Measurements from ENCODE around the gene HLA-A. TPM values are rescaled to one million over a fixed set of nuclear protein-coding genes. Genes with fewer than 3 reads are reported as not detected.
A peak's percentile ranks its signal among the peaks of the same experiment; 100 is the strongest.

The HLA-A gene
- total and polyA plus RNA-seq, 2 experiments from 2014 or later = 339 to 349 TPM

DNA sequence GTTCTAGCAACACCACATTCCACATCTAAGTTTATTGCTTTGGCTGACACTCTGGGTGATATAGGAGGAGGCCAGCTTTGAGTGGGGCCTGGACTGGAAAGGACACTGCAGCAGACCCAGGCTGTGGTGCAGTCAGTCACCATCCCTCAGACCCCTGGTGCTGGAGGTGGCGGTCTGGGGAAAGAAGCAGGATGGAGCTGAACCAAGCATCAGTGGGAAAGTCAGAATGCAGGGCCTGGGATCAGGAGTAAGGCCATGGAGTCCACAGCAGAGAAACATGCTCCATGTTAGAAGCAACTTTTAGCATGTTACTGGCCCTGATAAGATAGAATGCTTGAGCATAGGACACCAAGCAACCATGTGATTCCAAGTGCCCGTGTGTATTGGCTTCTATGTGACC is 5.9 kb downstream of the HLA-A start:
- Histone ChIP-seq H3K4me1 (ENCODE audit: insufficient read depth) (no peaks in the 10 kb centered on the region), H3K4me2 (no peak overlapping the region), H2AFZ (no peak overlapping the region), H4K20me1 (ENCODE audit: insufficient read depth, poor library complexity, severe bottlenecking) (no peaks in the 10 kb centered on the region), H3K36me3 (replicated peaks; ENCODE audit: insufficient read depth, low read depth) (no peaks in the 10 kb centered on the region), H3K27me3 (no peaks in the 10 kb centered on the region), H3K27ac (no peak overlapping the region), H3K9me2 (replicated peaks; ENCODE audit: insufficient read depth) (no peaks in the 10 kb centered on the region), H3K9me3 (ENCODE audit: low read depth) (no peaks in the 10 kb centered on the region), H3K4me3 (no peak overlapping the region), H3K79me2 (no peaks in the 10 kb centered on the region)
- DNase-seq (ENCODE audit: low spot score) = no peak
- TF ChIP-seq EZH2 (IDR thresholded peaks at IDR 0.05; ENCODE audit: borderline replicate concordance) (no peak), EZH2phosphoT487 (IDR thresholded peaks at IDR 0.05; ENCODE audit: low read depth, severe bottlenecking, unreplicated experiment) (no peak)
- TF ChIP-seq, protein P1, sequence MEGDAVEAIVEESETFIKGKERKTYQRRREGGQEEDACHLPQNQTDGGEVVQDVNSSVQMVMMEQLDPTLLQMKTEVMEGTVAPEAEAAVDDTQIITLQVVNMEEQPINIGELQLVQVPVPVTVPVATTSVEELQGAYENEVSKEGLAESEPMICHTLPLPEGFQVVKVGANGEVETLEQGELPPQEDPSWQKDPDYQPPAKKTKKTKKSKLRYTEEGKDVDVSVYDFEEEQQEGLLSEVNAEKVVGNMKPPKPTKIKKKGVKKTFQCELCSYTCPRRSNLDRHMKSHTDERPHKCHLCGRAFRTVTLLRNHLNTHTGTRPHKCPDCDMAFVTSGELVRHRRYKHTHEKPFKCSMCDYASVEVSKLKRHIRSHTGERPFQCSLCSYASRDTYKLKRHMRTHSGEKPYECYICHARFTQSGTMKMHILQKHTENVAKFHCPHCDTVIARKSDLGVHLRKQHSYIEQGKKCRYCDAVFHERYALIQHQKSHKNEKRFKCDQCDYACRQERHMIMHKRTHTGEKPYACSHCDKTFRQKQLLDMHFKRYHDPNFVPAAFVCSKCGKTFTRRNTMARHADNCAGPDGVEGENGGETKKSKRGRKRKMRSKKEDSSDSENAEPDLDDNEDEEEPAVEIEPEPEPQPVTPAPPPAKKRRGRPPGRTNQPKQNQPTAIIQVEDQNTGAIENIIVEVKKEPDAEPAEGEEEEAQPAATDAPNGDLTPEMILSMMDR (IDR thresholded peaks at IDR 0.05; ENCODE audit: poor library complexity) = no peak
- WGBS (ENCODE audit: low lambda C conversion rate, missing lambda C conversion rate) = 85% methylated on average over 2 of the region's 2 CpGs

DNA sequence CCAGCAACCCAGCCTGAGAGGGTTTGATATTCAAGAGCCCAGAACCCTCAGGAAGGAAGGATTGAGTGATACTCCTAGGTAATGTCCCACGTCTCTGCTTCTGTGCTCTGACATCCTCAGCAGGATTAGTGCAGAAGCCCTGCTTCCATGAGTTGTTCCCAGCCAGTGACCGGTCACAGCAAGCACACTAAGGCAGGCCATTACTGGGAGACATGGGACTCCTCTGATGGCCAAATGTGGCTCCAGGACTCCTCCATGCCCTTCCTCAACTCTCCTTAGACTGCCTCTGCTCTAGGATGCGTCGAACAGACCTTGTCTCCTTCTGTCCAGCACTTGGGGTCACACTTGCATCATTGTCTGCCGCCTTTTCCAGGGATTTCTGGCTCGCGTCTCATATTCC is 7.6 kb downstream of the HLA-A start:
- no peak overlapping the region for H3K4me3 ChIP-seq
- no peaks in the 10 kb centered on the region for H3K27me3 ChIP-seq
- H3K4me2 ChIP-seq = no peak overlapping the region
- H3K27ac ChIP-seq = no peak overlapping the region
- DNase-seq (ENCODE audit: low spot score) = no peak
- H3K79me2 ChIP-seq = no peaks in the 10 kb centered on the region
- H2AFZ ChIP-seq = no peak overlapping the region
- no peaks in the 10 kb centered on the region for H4K20me1 ChIP-seq (ENCODE audit: insufficient read depth, poor library complexity, severe bottlenecking)
- H3K4me1 ChIP-seq (ENCODE audit: insufficient read depth) = no peaks in the 10 kb centered on the region
- 81% methylated on average over 7 of the region's 7 CpGs for WGBS (ENCODE audit: low lambda C conversion rate, missing lambda C conversion rate)
- no peaks in the 10 kb centered on the region for H3K36me3 ChIP-seq (replicated peaks; ENCODE audit: insufficient read depth, low read depth)
- TF ChIP-seq EZH2phosphoT487 (IDR thresholded peaks at IDR 0.05; ENCODE audit: low read depth, severe bottlenecking, unreplicated experiment) (no peak), EZH2 (IDR thresholded peaks at IDR 0.05; ENCODE audit: borderline replicate concordance) (no peak)
- TF ChIP-seq, protein P1 (IDR thresholded peaks at IDR 0.05; ENCODE audit: poor library complexity) = no peak
- H3K9me3 ChIP-seq (ENCODE audit: low read depth) = no peaks in the 10 kb centered on the region
- H3K9me2 ChIP-seq (replicated peaks; ENCODE audit: insufficient read depth) = no peaks in the 10 kb centered on the region

DNA sequence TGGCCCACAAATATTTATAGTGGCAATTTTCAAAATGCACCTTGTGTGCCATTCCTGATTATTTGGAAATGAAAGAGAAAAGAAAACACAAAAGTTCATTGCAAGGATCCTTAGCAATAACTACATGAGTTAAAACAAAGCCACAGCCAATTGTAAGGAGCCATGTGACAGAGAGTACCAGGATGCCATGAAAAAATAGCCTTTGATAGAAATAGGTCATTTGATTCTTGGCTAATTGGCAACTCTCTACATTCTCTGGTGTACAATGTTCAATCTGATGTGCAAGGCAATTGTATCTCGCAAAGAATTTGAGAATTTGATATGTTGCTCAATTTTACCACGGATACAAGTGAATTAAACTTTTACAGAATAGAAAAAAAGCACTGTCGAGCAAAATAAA is 9.6 kb downstream of the HLA-A start:
- no peaks in the 10 kb centered on the region for H3K9me3 ChIP-seq (ENCODE audit: low read depth)
- no peaks in the 10 kb centered on the region for H3K9me2 ChIP-seq (replicated peaks; ENCODE audit: insufficient read depth)
- no peaks in the 10 kb centered on the region for H3K4me1 ChIP-seq (ENCODE audit: insufficient read depth)
- no peak overlapping the region for H2AFZ ChIP-seq
- no peak overlapping the region for H3K4me3 ChIP-seq
- no peak for DNase-seq (ENCODE audit: low spot score)
- 76% methylated on average over 3 of the region's 3 CpGs for whole genome bisulfite sequencing (ENCODE audit: low lambda C conversion rate, missing lambda C conversion rate)
- H4K20me1 ChIP-seq (ENCODE audit: insufficient read depth, poor library complexity, severe bottlenecking) = no peaks in the 10 kb centered on the region
- H3K4me2 ChIP-seq = no peak overlapping the region
- TF ChIP-seq EZH2 (IDR thresholded peaks at IDR 0.05; ENCODE audit: borderline replicate concordance) (no peak), EZH2phosphoT487 (IDR thresholded peaks at IDR 0.05; ENCODE audit: low read depth, severe bottlenecking, unreplicated experiment) (no peak)
- TF ChIP-seq, protein P1 (IDR thresholded peaks at IDR 0.05; ENCODE audit: poor library complexity) = no peak
- no peaks in the 10 kb centered on the region for H3K36me3 ChIP-seq (replicated peaks; ENCODE audit: insufficient read depth, low read depth)
- no peak overlapping the region for H3K27ac ChIP-seq
- H3K79me2 ChIP-seq = no peaks in the 10 kb centered on the region
- H3K27me3 ChIP-seq = no peaks in the 10 kb centered on the region

DNA sequence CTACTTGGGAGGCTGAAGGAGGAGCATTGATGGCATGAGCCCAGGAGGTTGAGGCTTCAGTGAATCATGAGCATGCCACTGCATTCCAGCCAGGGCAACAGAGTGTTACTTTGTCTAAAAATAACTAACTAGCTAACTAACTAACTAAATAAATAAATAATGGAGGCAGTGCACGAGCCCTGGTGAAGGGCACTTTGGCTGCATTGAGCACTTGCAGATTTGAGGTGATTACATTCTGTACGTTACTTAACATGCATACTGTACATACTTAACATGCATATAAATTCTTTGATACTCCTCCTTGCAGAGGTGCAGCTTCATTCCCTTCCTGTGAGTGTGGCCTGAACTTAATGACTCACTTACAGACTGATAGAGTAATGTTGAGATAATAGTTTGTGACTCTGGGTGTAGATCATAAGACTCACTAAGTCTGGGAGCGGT is 10.7 kb downstream of the HLA-A start:
- Histone ChIP-seq H3K79me2 (no peaks in the 10 kb centered on the region), H3K9me2 (replicated peaks; ENCODE audit: insufficient read depth) (no peaks in the 10 kb centered on the region), H3K36me3 (replicated peaks; ENCODE audit: insufficient read depth, low read depth) (no peaks in the 10 kb centered on the region), H3K27me3 (no peaks in the 10 kb centered on the region), H3K4me3 (no peak overlapping the region), H4K20me1 (ENCODE audit: insufficient read depth, poor library complexity, severe bottlenecking) (no peaks in the 10 kb centered on the region), H3K27ac (no peak overlapping the region), H3K4me2 (no peak overlapping the region), H2AFZ (no peak overlapping the region), H3K9me3 (ENCODE audit: low read depth) (no peaks in the 10 kb centered on the region), H3K4me1 (ENCODE audit: insufficient read depth) (no peaks in the 10 kb centered on the region)
- peak; percentile 23 for DNase-seq (ENCODE audit: low spot score)
- no peak for TF ChIP-seq EZH2phosphoT487 (IDR thresholded peaks at IDR 0.05; ENCODE audit: low read depth, severe bottlenecking, unreplicated experiment)
- TF ChIP-seq, protein P1 (IDR thresholded peaks at IDR 0.05; ENCODE audit: poor library complexity) = no peak
- TF ChIP-seq EZH2 (IDR thresholded peaks at IDR 0.05; ENCODE audit: borderline replicate concordance) = no peak
- WGBS (ENCODE audit: low lambda C conversion rate, missing lambda C conversion rate) = 63% methylated on average over 3 of the region's 3 CpGs
